GM13977 (cell line): Measurements from ENCODE around the gene LDLRAD4.

Experiments
- DNase-seq: peaks from one replicate; pipeline ENCODE4 v3.0.0; 2012; ENCODE audit warnings: low spot score
- in situ Hi-C: fragments of 300-500 bp; cut with MboI; formaldehyde crosslinking; loops from one replicate; pipeline ENCODE4 v1.12.0; 2022; ENCODE audit warnings: low sequenced_read_pairs, low pct_unique_long_range_greater_than_20kb, mixed read lengths, inconsistent platforms; ENCODE audit not compliant: unreplicated experiment
- TF ChIP-seq, protein P1 (sequence below): IDR thresholded peaks from 2 replicates; pipeline ENCODE4 v1.5.1; 2012; ENCODE audit warnings: mild to moderate bottlenecking, control low read depth; ENCODE audit not compliant: insufficient read depth; ENCODE audit errors: extremely low read depth, missing control alignments

LDLRAD4 gene

DNA sequence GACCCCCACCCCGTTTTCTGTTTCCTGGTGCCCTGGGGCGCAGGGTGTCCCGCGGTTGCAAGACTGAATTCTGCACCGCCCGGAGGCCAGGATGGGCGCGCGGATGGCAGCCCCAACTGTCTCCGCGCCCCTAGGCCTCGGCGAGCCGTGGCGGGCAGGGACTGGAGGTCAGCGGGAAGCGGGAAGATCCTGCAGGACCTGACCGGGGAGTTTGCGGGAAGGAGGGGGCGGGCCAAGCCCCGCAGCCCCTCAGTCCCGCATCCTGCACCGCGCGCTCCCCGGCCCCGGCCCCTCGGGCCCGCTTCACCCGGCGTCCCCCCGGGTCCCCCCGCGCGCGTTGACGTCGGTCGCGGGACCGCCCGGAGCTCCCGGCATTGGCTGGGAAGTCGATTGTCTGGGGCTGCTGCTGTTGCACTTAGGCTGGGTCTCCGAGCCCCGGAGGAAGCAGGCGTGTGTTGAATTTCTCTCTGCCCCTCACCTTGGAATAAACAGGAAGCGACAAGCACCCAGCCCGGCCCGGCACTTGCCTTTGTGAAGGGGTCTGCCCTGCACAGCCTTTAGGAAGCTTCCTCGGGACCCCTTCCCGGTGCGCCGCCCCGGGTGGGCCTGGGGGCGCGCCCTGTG is at the start of gene LDLRAD4:
Gene LDLRAD4 (plus strand): TSS at position 393 of the 624 bp plus-strand sequence.
- DNase-seq = peak; percentile 46
- in situ Hi-C loops = no loop called here
- TF ChIP-seq, protein P1, sequence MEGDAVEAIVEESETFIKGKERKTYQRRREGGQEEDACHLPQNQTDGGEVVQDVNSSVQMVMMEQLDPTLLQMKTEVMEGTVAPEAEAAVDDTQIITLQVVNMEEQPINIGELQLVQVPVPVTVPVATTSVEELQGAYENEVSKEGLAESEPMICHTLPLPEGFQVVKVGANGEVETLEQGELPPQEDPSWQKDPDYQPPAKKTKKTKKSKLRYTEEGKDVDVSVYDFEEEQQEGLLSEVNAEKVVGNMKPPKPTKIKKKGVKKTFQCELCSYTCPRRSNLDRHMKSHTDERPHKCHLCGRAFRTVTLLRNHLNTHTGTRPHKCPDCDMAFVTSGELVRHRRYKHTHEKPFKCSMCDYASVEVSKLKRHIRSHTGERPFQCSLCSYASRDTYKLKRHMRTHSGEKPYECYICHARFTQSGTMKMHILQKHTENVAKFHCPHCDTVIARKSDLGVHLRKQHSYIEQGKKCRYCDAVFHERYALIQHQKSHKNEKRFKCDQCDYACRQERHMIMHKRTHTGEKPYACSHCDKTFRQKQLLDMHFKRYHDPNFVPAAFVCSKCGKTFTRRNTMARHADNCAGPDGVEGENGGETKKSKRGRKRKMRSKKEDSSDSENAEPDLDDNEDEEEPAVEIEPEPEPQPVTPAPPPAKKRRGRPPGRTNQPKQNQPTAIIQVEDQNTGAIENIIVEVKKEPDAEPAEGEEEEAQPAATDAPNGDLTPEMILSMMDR = no peak

DNA sequence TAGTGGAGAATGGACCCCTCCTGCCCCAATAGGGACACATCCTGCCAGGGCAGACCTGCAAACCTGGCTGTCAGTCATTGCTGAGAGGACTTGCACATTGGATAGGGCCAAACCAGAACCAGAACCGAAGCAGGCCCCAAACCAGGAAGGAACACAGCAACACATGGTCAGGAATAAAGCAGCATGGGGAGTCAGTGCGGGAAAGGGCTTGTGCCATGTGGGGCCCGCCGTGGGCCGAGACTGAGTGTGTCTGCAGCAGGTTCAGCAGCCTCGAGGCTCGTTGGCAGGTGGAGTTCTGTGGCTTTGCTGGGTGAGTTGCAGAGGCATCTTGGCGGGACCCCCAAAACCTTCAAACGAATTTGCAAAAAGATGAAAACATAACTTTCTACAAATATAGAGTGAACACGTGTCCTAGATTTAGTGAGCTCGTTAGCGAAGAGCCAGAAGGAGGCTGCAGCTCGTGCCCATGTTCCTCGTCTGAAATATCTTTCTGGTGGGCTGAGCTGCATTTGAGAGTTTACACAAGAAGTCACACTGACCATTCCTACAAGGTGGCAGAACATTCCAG is 44.9 kb upstream of the LDLRAD4 start:
- in situ Hi-C loops = loop anchor here (25.0 kb wide), 1 partner anchor 436 kb away; no protein-coding TSS in a partner anchor
- no peak for DNase-seq
- TF ChIP-seq, protein P1 = no peak

DNA sequence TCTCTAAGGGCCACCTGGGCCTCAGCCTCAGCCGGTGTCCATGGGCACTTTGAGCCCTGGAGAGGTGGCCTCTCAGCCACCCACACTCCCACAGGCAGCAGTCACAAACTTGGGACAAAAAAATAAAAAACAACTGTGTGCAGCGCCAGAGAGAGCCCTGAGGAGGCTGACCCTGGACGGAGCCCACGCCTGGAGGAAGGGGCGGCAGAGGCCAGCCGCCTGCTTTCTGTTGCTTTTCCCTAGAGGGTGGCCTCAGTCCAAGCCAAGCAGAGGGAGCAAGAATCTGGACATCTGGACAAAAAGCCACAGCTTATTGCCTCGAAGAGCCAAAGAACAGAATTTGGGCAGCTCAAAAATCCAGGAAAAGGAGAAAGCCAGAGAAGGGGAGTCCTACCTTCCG is 43.3 kb upstream of the LDLRAD4 start:
- TF ChIP-seq, protein P1 = no peak
- in situ Hi-C loops = no loop called here
- no peak for DNase-seq

DNA sequence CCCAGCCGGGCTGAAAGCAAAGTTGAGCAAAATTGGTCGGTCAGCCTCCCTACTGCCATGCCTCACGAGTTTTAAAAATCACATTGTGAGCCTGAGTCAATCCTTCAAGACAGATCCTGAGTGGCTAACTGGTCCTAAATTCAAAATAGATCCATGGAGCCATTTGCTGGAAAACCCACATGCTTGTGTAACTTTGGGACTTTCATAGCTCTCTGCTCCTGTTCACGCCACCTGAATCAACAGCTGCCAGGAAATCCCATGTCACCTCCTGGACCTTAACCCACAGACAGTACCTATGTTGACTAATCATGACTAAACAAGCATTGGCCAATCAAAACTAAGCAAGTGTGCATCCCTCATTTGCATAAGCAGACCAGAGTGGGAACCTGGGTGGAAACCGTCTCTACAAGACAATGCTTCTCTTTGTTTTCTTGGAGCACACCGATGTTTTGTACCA is 42.8 kb upstream of the LDLRAD4 start:
- in situ Hi-C loops = no loop called here
- DNase-seq = no peak
- TF ChIP-seq, protein P1 = no peak

DNA sequence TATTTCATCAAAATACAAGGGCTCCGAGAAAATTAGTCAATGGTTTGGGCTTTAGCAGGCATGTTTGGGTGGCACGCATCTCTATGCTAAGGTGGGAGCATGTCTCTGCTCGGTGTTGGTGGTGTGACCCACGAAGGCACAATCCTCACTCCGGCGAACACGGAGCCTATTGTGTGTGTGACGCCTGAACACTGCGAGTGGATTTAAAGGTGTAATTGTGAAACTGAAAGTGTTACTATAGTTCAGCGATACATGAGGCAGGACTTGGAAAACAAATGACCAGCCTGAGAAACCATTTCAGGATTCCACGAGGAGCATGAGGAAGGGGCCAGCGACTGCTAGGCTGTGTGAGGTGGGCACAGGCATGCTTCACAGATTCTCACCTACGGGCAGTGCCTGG is 41.7 kb upstream of the LDLRAD4 start:
- in situ Hi-C loops = no loop called here
- no peak for DNase-seq
- TF ChIP-seq, protein P1 = no peak

DNA sequence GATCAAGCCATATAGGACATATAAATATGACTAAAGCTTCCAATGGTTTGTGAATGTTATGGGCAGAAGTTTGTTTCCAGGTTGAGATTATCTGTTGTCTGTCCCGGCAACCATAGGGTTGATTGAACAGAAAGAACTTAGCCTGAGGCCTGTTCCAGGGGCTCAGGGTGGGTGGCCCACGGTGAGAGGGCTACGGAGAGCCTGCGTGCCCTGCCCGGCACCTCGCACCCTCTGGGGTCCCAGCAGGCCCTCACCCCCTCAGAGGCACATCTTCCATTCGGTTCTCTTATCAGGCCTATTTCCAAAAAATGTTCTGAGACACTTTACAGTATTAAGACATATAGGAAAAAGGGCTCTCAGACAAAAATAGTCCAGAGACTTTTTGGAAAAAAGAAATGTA is 40.4 kb upstream of the LDLRAD4 start:
- in situ Hi-C loops = no loop called here
- no peak for DNase-seq
- TF ChIP-seq, protein P1 = no peak

DNA sequence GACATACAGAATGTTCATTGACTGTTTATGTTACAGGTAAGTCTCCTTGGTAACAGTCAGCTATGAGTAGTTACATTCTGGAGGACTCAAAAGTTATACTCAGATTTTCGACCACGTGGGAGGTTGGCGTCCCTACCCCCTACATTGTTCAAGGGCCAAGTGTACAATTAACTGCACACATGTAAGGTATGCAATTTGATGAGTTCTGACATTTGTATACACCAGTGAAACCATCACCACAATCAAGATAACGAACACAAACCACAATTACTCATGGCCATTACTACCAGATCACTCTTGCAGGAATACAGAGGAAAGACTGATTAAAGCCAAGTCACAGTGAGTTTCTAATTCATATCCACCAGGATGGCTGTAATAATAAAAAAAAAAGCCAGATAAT is 39.6 kb upstream of the LDLRAD4 start:
- in situ Hi-C loops = no loop called here
- no peak for DNase-seq
- TF ChIP-seq, protein P1 = no peak
